ENCODE measurements around the gene ZNF580.

DNA sequence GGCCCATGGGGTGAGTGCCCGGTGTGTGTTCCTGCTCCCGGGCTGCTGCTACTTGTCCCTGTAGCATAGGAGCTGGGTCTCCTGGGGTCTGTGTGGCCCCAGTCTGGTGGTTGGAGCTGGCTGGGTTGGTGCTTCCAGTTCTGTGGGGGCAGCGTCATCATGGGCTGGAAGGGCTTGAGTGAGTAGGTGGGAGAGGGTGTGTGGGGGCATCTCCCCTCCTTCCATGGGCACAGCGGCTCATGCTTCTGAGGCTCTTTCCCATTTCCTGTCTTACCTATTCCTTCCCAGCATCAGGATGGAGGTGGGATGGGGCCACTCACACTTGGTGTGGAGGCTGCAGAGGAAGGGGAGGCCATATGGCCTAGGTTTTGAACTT, 26.2 kb downstream of the ZNF580 start:
- TF ChIP-seq POLR2A (IDR thresholded peaks at IDR 0.05), result no peak
- TF ChIP-seq, protein P1, sequence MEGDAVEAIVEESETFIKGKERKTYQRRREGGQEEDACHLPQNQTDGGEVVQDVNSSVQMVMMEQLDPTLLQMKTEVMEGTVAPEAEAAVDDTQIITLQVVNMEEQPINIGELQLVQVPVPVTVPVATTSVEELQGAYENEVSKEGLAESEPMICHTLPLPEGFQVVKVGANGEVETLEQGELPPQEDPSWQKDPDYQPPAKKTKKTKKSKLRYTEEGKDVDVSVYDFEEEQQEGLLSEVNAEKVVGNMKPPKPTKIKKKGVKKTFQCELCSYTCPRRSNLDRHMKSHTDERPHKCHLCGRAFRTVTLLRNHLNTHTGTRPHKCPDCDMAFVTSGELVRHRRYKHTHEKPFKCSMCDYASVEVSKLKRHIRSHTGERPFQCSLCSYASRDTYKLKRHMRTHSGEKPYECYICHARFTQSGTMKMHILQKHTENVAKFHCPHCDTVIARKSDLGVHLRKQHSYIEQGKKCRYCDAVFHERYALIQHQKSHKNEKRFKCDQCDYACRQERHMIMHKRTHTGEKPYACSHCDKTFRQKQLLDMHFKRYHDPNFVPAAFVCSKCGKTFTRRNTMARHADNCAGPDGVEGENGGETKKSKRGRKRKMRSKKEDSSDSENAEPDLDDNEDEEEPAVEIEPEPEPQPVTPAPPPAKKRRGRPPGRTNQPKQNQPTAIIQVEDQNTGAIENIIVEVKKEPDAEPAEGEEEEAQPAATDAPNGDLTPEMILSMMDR (IDR thresholded peaks at IDR 0.05), result no peak
- TF ChIP-seq EP300 (IDR thresholded peaks at IDR 0.05), result no peak

Data from ovary (tissue), 3 donors.